HG02763 (cell line): ENCODE results near the gene DYDC2.

Experiments used
- ATAC-seq: cut with Tn5 transposase; IDR thresholded peaks from one replicate; pipeline ENCODE4 v1.9.1; 2021; ENCODE audit warnings: mild to moderate bottlenecking, moderate library complexity; ENCODE audit not compliant: unreplicated experiment

DYDC2 gene

DNA sequence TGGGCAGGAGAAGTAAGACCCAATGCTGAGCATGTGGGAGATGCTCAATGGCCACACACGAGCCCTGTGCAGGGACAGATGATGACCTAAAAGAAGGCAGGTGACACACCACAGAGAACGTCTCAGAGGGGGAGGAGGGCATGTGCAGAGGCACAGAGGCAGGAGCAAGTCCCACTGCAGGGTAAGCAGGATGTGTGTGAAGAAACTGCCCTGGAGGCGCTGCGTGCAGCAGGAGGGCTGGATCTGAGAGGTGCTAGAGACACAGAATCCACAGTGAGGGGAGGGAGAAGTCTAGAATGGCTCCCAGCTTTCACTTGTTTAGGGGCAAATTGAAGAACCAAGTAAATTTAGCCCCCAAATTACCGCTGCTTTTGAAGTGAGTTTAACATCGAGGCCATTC, 14.9 kb downstream of the DYDC2 start:
- no peak for ATAC-seq

DNA sequence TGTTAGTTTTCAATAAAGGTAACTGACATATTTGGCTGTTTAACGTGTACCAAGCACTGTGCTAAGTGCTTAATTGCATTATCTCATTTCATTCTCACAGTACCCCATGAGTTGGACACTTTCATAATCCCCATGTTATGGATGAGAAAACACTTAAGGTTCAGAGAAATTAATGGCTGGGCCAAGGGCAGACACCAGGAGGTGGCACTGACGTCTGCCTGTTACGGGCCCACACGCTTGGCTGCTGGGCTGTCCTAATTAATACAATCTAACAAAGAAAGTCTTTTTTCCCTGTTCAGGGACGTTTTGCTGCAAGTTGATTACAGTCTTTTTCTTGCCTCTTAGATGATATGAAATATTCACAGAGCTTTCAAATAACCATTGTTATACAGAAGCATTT, 16.1 kb downstream of the DYDC2 start:
- no peak for ATAC-seq

DNA sequence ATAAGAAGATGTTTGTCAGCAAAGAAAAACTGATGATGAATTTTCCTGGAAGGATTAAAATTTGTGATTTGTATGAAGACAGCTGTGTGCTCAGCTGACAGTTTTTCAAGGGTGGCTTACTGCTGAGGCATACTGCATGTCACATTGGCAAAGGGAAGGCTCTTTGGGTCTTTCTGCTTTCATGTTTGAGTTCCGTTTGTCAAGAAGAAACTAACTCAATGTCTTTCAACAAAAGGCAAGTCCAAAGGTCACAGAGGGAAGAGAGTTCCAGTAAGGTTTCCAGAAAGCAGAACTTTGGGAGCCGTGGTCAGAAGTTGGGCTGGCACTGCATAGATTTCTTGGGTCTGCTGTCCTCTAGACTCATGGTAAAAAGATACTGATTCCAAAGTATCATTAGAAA, 16.9 kb downstream of the DYDC2 start:
- ATAC-seq: no peak

DNA sequence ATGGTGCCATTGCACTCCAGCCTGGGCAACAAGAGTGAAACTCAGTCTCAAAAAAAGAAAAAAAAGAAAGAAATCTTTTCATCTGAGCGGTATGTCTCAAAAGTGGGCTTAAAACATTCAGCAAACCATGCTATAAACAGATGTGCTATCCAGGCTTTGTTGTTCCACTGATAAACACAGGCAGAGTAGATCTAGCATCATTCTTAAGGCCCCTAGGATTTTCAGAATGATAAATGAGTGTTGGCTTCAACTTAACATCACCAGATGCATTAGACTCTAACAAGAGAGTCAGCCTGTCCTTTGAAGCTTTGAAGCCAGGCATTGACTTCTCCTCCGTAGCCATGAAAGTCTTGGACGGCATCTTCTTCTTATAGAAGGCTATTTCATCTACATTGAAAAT, 23.1 kb downstream of the DYDC2 start:
- no peak for ATAC-seq

DNA sequence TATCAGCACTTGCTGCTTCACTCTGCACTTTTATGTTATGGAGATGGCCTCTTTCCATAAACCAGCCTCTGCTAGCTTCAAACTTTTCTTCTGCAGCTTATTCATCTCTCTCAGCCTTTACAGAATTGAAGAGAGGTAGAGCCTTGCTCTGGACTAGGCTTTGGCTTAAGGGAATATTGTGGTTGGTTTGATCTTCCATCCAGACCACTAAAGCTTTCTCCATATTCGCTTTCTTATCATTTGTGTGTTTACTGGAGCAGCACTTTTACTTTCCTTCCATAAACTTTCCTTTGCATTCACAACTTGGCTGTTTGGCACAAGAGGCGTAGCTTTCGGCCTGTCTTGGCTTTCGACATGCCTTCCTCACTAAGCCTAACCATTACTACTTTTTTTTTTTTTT, 23.6 kb downstream of the DYDC2 start:
- ATAC-seq: no peak

DNA sequence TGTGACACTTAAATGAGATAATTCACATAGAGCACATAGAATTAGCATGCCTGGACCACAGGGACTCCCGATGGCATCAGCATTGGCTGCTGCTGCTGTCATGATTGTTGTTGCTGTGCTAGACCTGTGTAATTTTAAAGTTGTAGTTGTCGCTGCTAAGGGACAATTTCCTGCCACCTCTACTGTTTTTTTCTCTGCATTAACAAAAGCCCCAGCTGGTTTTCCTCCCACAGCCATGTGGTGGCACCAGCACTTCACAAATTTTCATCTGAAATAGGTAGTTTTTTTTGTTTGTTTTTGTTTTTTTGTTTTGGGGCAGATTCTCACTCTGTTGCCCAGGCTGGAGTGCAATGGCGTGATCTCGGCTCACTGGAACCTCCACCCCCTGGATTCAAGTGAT, 26.4 kb downstream of the DYDC2 start:
- no peak for ATAC-seq

DNA sequence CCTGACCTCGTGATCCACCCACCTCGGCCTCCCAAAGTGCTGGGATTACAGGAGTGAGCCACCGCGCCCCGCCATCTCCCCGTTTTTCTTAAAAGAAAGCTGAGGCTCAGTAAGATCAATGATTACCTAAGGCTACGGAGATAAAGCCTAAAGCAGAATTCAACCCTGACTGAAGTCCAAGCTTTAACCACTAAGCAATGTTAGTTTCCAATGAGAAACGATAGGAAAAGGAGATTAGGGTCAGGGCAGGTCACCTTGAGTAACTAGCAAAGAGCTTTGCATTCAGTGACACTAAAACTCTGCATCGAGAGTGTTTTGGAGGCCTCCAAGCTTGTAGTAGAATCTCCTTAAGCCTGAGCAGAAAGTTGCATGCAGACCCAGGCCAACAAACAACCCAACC, 34.2 kb downstream of the DYDC2 start:
- ATAC-seq: no peak

DNA sequence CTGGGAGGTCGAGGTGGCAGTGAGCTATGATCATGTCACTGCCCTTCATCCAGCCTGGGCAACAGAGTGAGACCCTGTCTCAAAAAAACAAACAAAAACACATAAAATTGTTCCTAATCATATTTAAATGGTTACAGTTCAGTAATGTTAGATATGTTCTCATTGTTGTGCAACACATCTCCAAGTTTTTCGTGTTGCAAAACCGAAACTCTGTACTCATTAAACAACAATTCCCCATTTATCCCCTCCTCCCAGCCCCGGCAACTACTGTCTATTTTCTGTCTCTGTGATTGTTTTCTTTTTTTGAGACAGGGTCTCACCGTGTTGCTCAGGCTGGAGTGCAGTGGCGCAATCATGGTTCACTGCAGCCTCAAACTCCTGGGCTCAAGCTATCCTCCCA, 35.7 kb downstream of the DYDC2 start:
- ATAC-seq: no peak

DNA sequence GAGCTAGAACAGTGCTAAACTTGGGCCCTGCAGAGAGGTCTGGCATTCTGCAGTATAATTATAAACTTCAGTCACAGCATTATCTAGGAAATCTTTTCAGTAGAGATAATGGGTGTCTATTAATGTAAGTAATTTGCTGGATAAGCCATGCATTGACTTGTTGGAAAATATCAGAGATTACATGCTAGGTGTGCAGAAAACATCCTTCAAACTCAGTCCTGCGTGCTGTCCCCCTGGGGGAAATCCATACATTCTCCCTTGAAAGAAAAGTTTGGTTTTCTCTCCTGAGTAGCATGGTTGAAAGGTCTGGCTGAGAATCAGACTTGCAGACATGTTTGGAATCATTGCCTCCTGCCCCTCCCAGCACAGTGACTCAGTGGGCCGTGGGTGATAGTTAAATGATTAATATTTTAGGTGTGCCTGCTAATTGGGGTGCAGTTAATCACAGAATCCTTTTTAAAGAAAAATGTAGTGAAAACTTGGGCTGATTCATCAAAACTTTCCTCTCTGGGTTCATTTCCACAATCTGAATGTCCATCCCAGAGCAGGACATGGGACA, 37.9 kb downstream of the DYDC2 start:
- ATAC-seq: no peak

DNA sequence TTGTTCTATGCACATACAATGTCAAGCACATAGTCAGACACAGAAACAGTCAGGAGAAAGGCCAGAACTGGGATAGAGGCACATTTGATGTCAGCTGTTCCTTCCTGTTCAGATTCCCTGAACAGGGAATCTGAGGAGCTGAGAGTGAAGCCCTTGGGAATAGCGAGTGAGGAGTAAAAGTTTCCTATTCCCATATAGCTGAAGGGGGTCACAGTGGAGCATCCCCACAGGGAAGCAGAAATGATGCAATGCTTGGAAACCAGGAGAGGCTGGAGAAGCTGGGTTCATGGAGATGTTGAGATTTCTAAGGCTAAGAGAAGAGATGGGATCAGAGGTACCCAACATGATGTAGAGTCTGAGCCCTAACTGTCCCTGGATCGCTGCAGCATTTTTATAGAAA, 40.4 kb downstream of the DYDC2 start:
- ATAC-seq: no peak

DNA sequence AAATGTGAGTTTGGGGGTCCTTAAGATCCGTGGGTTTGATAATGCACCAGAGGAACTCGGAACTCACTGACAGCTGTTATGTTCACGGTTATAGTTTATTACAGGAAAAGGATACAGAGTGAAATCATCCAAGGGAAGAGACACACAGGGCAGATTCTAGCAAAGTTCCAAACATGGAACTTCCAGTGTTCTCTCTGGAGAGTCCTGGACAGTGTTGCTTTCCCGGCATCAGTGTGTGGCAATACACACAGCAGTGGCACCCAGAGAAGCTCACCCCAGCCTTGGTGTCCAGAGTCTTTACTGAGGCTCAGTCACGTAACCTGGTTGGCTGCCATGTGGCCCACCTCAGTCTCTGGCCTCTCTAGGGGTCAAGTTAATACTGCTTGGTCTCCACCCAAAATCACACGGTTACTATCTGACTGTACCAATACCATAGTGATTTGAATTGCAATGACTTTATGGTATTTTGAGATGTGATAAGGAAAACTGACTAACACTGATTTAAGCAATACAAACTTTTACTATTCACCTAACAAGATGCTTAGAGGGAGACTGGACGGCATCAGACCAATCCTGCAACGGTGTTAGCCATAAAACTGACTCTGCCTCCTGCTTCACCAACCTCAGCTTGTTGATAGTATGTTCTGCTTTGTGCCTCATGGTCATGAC, 43.7 kb downstream of the DYDC2 start:
- ATAC-seq: no peak

DNA sequence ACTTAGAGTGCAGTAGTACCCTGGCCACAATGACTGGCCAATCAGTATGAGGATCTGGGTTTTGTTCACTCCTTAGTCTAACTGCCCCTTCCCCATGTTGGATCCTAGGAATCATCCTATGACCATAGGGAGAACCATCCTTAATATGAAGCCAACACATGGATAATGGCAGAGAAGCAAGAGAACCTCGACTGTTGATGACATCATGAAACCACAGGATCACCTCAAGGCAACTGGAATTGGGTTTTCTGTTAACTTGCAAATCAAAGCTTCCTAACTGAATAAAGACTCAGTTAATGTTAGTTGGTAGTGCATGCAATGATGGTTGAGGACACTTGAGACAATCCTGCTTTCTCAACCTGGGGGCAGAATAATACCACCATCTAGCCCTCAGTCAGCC, 48.5 kb downstream of the DYDC2 start:
- ATAC-seq: no peak

DNA sequence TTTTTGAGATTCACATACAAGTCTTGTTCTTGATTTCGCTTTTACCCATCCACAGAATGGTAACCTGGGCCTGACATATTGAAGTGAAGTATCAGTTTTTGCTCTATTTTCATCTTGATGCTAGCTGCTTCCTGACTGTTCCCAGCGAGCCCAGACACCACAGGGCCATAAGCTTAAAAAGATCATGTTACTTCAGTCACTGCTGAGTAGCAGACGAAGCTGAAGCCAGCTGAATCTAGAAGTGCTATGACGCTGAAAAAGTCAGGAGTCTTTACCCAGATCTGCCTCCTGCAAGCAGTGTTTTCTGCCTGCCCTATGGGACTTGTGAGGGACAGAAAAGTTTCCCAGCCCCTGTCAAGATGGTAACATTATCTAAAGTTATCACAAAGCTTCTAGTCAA, 49.0 kb downstream of the DYDC2 start:
- ATAC-seq: no peak

DNA sequence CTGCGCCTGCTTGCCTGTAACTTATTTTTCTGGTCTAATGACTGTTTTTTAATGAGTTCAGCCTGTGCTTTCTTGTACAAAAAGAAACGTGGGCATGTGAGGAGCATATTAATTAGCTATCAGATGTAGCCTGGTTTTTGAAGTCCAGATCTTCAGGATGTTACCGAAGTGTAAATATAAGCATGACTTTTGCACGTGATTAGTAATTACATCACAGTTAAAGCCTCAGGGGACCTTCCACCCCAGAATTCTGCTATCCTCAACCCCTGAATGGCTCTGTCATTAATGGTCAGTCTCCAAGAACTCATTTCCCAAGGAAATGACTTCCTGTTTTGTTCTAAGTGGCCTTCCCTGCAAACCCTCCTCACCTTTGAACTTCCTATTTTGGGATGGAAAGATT, 49.6 kb downstream of the DYDC2 start:
- no peak for ATAC-seq

DNA sequence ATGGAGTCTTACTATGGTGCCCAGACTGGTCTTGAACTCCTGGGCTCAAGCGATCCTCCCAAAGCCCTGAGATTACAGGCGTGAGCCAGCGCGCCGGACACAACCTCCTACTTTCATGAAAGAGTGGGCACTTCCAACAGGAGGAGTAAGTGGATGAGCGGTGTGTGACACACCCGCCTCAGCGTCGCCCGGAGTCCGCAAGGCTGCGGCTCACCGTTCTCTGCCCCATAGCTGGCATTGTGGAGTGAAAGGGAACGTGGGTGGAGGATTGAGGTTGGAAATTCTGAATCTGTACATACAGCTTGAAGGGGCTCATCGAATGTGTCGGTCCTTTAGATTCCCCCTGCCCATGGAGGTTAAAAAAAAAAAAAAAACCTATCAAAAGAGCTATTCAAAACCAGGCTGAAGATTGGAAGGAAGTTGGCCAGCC, 51.2 kb downstream of the DYDC2 start:
- peak; percentile 18 for ATAC-seq

DNA sequence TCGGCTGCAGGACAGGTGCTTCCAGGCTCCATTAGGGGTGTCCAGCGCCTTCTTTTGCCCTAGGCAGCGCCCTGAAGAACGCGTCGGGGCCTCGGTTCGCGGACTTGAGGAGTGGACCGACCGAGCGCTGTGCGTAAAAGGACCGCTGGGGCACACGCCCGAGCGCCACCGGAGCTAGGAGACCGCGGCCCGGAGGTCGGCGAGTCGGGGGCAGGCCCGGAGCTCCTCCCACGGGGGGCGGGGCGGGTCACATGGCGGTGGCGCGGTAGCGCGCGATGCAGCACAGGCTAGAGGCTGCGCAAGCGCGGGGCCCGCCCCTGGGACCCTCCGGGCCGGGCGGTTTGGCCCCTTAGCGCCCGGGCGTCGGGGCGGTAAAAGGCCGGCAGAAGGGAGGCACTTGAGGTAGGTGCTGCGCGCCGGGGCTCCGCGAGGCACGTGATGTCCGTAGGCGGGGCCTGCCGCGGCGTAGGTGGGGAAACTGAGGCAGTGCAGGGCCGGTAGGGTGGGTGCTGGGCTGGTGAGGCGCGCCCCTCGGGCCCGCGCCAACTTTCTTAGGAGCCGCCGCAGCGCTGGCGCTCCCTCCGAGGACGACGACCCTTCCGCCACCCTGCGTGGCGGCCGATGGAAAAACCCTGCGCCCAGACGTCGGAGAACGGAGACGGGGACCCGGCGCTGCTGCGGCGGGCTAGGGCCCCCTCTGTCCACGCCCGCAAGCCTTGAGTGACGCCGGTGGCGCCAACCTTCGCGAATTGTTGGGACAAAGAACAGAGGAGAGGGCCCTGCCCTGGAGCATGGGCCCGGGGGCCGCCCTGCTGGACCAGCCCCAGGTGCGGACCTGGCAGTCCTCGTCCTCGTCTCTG, 51.9 kb downstream of the DYDC2 start, which contains the start of gene PRXL2A:
TSS of gene PRXL2A (plus strand) at position 310 of the 860 bp plus-strand sequence. CDS start 11,917 bp downstream, outside the sequence.
- peak; percentile 94 for ATAC-seq

DNA sequence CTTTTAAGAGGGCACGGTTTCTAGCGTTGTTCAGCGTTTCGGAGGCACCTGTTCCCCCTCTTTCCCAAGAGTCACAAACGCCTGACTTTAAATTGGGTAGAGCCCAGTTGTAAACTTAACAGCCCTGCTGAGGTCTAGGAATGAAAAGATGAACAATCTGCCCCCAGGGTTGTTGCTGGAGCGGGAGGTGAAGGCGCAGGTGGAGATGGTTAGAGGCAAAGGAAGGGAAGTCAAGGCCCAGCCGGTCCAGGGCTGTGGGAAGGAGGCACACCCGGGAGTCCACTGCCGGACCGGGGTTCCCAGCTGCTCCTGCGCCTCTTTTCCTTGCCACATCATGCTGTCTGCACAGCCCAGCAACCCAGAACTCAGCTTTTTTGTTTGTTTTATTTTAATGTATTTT, 52.5 kb downstream of the DYDC2 start:
- no peak for ATAC-seq

DNA sequence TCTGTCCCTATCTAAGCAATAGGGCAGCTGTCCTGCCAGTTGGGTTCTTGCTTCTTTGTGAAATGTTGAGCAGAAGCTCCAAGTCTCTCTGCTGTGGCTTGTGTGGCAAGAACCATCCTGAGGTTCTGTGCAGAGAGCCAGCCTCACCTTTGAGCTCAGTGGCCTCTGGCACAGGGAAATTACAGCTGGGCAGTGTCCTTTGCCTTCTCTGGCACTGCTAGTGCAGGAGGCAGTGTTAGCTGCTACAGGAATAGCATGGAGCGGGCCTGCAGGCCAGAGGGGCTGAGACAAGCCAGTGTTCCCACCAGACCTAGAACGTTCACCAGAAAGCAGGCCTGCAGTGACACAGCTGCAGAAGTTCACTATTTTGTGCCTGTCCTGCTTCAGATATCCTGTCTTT, 53.5 kb downstream of the DYDC2 start:
- ATAC-seq: no peak

DNA sequence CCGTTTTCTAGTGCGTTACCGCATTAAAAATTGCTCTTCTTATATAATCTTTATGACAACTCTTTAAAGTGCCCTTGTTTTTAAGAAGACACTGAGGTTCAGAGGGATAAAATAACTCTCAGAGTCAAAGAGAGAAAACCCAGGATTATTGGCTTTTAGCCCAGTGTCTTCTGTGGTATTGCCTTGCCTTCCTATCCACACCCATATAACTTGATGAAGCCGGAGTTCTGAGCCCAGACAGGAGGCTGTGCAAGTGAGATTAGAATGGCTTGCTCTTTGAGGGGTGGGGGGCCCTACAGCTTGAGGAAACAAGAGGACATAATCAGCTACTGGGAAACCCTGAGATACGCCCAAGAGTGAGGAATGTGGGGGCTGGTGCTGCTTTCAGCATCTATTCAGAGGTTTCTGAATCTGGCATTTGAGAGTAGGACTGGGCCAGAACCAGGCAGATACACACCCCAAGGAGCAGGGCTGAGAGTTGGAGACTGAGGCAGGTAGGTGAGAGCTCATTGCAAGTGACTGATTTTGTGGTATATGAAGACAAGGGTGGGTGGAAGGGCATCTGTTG, 54.1 kb downstream of the DYDC2 start:
- no peak for ATAC-seq

DNA sequence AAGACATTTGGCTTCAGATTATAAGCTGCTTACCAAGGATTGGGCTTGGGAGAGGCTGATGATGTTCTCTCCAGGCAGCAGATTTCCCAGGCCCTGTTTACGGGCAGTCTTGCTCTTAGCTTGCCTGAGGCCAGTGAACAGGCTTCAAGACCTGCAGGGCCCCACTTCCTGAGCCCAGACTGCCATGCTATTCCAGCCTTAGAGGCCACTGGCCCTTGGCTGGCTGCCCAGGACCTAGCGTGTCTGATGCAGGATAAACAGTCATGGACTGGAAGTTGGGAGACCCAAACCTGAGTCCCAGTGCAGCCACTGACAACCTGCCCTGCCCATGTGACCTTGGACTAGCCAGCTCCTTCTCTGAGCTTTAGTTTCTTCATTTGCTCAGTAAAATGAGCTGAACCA, 54.7 kb downstream of the DYDC2 start:
- no peak for ATAC-seq

DNA sequence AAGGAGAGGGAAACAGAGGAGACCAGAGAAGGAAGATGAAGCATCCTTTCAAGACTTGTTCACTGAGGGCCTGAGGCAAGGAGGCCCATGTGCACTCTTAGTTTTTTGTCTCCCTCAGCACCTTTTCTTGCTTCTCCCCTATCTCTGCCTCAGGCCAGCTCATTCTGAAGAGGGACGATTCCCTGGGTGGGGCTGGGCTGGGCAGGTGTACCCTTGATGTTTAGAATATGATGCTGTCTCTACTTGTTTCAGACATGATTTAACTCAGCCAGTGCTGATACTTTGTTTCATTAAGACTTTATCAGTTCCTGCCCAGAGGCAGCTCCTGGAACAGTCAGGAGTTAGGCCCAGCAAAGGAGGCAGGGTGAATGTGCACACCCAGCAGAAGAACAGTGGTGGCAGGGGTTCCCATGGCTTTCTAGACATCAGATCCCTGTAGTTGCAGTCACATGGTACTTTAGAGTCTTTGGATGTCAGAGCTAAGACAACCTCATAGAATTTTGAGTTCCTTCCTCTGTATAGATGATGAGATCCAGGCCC, 55.2 kb downstream of the DYDC2 start:
- no peak for ATAC-seq
